HG02571 (cell line): ENCODE data around the gene ALKBH4.
"Not testable (repeated sequence)": the region's sequence is repeated elsewhere in the genome, so short reads cannot be mapped to it uniquely, and the experiment has no call there.

Experiments
- ATAC-seq: cut with Tn5 transposase; IDR thresholded peaks from one replicate; pipeline ENCODE4 v1.9.1; 2021; ENCODE audit warnings: mild to moderate bottlenecking, moderate library complexity; ENCODE audit not compliant: unreplicated experiment

ALKBH4 gene

DNA sequence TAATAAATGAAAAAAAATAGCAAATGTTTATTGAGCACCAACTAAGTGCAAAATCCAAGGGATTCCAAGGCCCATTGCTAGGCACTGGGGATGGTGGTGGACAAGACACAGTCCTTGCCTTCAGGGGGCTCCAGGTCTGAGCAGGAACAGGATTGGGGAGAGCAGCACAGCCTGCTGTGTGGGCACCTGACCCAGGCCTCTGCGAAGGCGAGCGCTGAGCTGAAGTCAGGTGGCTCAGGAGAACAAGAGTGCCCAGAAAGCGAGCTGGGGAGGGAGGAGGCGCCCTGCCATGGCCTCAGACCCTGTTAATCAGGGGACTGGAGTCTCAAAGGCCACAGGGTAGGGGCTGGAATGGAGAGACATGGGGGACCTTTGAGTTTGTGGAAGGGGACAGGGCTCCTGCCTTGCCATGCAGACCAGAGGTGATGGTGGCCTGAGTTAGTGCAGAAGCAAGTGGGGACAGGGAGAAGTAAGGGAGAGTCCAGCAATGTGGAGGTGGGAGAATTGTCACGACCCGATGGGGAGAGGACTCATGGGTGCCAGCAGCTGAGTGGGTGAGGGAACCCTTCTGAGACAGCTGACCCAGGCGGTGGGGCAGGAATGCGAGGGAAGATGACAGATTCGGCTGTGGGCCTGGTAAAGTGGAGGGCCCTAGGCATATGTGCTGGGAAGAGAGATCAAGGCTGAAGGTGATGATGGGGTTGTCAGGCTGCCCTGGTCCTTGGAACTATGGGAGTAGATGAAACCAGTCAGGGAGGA lies 35.3 kb downstream of the ALKBH4 start:
- no peak for ATAC-seq

DNA sequence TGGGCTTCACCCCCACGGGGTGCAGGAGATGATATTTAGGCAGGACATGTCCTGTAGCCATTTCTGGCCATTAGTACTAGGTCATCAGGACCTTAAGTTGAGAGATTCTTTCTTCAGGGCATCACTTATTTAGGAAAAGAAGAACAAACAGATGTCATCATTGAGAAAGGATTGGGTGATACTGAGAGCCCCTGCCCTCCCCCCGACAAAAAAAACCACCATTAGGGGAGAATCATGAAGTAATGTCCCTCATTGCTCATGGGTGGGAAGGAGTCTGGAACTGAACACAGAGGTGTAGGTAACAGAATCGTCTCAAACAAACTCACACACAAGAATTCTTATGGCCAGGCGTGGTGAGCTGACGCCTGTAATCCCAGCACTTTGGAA lies 37.7 kb downstream of the ALKBH4 start:
- ATAC-seq: no peak

DNA sequence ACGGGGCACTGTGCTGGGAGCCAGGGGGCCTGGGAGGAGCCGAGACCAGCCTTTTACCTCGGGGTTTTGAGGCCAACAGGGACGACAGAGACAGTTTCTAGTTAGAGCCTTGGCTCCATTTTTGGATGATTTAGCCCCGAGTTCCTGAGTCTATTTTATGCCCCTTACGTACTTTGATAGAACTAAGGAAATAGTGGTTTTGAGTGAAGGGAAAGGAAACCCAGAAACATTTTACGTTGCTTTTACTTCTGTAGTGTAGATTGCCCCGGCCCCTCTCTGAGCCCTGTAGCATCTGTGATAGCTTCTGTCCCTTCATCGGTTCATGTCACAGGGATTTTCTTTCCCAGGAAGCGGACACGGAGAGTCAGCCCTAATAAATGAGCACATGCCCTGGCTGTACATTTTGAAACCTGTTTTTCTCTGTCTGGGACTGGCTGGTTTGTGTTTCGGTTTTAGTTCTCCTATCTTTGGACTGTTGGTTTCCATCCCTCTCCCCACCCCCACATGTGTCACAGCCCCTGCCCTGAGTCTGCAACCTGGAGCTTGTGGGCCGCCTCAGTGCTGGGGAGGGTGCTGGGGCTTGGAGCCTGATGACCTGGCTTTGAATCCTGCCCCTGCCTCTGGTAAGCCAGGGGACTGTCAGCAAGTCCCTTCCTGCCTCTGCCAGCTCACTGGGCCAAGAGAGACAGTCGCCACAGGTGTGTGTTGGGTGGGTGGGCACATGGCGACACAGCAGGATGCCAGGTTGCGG lies 38.2 kb downstream of the ALKBH4 start:
- ATAC-seq: peak; percentile 48

DNA sequence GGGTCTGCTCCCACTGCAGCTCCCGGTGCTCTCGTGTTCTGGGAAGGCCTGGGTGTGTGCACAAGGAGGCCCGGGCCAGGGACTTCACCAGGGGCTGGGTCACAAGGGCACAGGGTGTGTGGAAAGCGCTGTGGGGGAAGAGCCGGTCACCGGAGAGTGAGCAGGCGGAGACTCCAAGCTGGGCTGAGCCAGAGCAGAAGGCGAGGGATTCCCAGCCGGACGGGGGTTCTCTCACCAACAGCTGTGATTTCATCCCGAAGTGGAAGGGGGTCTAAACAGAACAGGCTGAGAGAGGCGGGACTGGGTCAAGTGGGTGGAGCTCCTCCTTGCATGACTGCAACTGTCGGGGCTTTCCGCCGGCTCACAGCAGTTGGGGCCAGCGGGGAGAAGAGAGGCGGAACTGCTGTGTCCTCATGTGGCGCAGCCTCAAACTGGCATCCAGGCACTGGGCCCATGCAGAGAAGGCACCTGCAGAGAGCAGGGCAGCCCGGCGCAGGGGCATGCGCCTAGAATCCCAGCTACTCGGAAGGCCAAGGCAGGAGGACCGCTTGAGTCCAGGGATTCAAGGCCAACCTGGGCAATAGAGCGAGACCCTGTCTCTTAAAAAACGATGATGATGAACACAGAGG lies 38.9 kb downstream of the ALKBH4 start:
- peak; percentile 49 for ATAC-seq

DNA sequence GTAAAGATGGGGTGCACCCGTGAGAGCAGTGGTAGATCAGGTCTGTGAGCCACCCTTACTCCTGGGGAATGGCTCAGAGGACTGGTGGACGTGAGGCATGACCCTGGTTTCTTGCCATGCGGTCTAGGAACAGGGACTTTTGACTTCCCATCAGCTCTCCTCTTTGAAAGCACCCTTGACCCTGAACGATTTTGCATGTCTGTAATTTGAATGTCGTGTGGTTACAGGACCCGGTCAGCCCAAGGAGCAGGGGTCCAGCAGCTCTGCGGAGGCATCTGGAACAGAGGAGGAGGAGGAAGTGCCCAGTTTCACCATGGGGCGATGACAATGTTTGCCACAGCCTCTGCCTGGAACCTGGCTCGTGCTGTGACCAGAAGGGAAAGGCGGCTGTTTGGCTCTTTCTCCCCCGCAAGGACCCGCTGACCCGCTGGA lies 39.9 kb downstream of the ALKBH4 start:
- peak; percentile 31 for ATAC-seq

DNA sequence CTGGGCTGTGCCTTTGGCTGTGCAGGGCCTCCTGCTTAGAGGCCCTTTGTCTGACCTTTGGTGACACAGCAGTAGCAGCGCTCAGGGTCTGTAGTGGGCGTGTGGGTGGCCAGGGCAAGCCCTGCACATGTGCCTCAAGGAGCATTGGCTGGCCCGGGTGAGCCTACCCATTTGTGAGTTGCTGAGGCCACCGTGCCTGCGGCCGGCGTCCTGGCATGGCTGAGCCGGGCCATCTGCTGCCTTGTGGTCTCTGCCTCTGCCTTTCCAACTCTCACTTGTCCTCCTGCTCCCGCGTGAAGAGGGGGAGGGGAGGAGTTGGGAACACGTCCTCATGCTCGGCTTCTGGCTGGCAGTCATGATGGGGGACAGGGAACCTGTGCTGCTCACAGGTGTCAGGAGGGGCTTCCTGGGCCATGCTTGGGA lies 40.5 kb downstream of the ALKBH4 start:
- no peak for ATAC-seq

DNA sequence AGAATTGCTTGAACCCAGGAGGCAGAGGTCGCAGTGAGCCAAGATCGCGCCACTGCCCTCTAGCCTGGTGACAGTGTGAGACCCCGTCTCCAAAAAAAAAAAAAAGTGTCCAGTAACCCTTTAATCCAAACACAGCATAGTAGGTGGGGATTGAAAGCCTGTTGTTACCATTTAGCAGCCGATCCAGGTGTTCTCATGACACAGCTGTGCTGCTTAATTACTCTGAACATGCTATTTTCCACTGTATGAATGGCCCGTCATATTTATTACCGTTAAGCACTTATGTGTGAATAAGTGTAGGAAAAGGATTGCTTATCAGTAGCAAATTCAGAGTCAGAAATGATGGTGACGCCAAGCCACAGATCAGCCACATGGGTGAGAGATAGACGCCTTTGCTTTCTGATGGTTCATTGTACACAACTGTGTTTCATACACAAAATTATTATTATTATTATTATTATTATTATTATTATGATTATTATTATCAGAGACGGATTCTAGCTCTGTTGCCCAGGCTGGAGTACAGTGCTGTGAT lies 42.9 kb downstream of the ALKBH4 start:
- ATAC-seq: no peak

DNA sequence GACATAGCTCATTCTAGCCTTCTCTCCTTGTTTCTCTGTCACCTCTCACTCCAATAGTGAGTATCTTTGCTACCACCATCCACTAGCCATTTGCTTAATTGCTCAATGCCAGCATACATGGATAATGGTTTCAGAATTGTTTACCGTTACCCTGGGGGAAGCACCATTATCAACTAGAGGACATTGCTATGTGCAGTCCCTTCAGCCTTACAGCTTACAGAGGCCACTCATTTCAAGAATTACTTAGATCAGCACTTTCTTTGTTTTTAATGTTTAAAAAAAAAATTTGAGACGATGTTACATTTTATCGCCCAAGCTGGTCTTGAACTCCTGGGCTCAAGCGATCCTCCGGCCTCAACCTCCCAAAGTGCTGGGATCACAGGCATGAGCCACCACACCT lies 46.1 kb downstream of the ALKBH4 start:
- ATAC-seq: no peak

DNA sequence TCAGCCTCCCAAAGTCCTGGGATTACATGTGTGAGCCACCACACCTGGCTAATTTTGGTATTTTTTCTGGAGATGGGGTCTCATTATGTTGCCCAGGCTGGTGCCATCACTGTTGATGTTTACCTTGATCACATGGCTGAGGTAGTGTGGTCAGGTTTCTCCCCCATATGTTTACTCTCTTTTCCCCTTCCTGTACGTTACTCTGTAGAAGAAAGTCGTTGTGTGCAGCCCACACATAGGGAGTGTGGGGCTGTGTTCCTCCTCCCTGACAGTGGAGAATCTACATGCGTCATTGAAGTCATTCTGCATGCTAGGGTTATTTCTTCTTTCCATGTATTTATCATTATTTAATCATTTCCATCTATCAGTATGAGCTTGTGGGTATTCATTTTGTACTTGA lies 47.6 kb downstream of the ALKBH4 start:
- no peak for ATAC-seq

DNA sequence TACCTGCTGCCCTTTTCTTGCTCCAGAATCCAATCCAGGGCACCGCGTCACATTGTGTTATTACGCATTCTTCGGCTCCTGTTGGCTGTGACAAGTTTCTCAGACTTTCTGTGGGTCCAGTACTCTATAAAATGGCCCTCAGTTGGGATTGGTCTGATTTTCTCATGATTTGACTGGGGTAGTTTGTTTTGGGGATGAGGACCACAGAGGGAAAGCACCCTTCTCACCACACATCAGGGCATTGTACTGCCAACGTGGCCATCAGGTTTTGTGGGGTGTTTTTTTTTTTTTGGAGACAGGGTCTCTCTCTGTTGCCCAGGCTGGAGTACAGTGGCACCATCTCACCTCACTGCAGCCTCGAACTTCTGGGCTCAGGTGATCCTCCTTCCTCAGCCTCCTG lies 48.3 kb downstream of the ALKBH4 start:
- no peak for ATAC-seq

DNA sequence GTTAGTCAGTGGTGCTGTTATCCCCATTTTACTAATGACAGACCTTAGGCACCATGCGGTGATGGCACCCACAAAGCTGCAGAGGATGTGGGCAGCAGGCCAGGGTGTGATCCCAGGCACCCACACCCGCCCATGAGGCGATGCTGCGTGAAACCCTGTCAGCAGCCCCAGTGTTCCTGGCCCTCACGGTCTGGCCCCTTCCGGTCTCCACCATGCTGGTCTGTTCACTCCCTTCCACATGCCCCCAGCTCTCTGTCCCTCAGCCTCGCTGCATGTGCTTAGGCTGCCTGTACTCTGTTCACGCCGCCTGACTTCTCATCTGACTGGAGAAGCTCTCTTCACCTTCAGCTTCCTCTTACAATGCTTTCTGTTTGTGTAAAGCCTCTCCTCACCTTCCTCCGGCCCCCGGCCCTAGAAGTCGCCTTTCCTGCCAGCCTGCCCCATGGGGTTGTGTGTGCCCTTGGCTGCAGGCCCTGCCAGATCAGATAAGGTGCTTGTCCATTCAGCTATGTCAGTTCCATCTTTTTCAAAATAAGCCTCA lies 48.9 kb downstream of the ALKBH4 start:
- ATAC-seq: no peak

DNA sequence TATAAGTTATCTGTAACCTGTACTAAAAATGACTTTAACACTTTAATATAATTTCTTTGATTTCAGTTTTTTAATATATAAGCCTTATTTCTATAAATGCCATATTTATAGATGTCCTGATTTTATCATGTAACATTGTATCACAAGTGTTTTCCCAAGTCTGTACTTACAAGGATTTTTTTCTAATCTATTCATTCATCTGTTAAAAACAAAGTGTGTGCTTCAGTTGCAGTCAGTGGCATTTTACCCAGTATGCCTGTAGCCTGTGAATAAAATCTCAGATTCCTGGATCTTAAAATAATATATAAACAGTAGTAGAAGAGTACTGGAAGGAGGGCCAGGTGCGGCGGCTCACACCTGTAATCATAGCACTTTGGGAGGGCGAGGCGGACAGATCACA lies 51.1 kb downstream of the ALKBH4 start:
- no peak for ATAC-seq

DNA sequence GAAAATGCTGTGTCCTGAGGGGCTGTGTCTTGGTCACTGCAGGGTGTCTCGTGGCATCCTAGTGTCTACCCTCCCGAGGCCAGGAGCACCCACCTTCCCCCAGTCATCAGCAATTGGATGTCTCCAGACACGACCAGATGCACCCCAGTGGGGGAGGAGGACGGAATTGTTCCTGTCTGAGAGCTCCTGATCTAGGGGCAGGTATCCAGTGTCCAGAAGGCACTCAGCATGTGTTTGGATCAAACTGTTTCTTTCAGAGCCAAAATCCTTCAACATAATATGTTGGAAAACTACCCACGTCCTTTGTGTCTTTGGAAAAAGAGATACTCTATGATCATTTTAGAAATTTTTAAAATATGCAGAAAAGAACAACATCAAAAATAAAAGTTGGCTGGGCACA lies 51.6 kb downstream of the ALKBH4 start:
- no peak for ATAC-seq

DNA sequence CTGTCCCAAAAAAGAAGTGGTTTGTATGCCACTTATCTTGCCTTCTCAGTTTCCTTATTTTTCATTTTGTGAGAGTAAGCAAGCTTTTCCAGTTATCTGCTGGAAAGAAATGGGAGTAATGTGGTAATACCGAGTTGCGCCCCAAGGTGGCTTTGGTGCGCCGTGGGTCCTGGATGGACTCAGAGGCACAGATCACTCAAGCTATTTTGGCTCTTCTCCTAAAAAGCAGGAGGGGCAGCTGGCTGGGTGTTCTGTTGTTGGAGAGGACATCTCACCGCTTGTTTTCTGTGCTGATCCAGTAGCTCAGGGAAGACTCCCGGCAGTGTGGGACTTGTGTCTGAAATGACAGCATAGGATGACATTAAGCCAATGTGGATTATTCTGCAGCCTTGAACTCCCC lies 52.1 kb downstream of the ALKBH4 start:
- ATAC-seq: no peak

DNA sequence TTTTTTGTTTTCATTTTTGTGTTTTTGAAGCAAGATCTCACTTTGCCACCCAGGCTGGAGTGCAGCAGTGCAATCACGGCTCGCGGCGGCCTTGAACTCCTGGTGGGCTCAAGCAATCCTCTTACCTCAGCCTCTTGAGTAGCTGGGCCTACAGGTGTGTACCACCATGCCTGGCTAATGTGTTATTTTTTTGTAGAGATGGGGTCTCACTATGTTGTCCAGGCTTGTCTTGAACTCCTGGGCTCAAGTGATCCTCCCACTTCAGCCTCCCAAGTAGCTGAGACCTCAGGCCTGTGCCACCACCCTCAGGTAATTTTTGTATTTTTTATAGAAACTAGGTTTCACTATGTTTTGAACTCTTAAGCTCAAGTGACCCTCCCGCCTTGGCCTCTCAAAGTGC lies 53.7 kb downstream of the ALKBH4 start:
- ATAC-seq: no peak

DNA sequence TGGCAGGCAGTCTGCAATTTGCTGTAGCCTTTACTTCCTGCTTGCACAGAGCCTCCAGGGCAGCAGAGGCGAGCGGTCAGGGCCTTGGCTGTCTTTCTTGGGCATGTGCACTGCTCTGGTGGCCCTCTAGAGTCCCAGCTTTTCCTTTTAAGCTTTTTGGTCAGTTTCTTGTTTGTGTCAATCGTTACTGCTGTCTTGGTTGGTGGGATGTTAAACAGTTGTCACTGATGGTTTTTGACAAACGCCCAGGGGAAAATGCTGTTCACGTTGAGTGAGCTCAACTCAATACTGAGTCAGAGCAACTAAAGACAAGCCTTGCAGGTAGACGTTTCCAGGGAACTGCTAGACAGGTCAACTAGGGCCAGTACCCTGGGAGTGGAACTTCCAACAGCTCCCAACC lies 54.5 kb downstream of the ALKBH4 start:
- ATAC-seq: no peak

DNA sequence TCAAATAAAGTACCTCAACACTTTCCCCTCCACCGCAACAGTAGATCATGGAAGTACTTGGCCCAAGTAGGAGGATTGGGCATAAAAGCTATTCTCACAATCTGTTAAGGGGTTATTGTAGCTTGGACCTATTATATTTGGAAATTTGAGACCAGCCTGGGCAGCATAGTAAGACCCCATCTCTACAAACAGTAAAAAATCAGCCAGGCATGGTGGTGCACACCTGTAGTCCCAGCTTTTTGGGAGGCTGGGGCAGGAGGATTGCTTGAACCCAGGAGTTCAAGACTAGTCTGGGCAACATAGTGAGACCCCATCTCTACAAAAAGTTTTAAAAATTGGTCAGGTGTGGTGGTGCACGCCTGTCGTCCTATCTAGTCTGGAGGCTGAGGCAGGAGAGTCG lies 55.3 kb downstream of the ALKBH4 start:
- no peak for ATAC-seq

DNA sequence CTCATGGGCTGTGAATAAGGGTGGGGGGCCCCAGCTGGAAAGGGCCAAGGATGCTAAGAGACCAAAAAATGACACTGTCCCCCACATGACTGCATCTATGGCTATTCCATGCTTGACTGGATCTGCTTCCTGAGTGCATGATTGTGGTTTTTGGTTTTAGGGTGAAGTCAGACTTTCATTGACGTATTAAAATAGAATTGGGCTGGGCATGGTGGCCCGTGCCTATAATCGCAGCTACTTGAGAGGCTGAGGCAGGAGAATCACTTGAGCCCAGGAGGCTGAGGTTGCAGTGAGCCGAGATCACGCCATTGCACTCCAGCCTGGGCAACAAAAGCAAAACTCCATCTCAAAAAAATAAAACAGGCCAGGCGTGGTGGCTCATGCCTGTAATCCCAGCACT lies 56.1 kb downstream of the ALKBH4 start:
- ATAC-seq: not testable (repeated sequence)

DNA sequence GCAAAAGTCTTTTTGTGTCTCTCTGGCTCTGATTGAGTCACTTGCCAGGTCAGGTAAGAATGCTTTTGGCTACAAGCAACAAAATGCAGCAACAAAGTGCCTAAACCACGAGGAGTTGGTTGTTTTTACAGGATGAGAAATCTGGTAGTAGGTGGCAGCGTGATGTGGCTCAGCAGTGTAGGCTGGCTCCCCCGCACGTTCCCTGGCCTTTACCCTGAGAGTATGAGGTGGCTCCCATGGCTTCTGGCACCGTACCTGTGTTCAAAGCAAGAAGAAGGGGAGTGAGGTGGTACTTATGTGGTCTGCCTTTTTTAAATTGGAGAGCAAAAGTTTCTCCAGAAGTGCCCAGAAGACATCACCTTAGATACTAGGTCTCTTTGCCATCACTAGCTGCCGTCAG lies 56.8 kb downstream of the ALKBH4 start:
- no peak for ATAC-seq
